B cell (primary cell): ENCODE measurements around the gene ESR1. TPM values are rescaled to one million over a fixed set of nuclear protein-coding genes. Genes with fewer than 3 reads are reported as not detected.

Experiments used
- ATAC-seq: fragments of 200-7000 bp; cut with Tn5 transposase; one replicate; pipeline ENCODE4 v1.10.0; 2021; ENCODE audit warnings: low read depth, mild to moderate bottlenecking, moderate number of reproducible peaks, moderate library complexity
- CTCF ChIA-PET: fragments of 350-600 bp; sonication (Branson Sonifier 250); formaldehyde crosslinking; loops from one replicate; lab custom pipeline; 2021; ENCODE audit warnings: antibody characterized with exemption, inconsistent platforms; lab: Charles Lee
- POLR2A ChIA-PET: fragments of 350-600 bp; sonication (Branson Sonifier 250); formaldehyde crosslinking; loops from one replicate; lab custom pipeline; 2021; ENCODE audit warnings: antibody characterized with exemption; lab: Charles Lee
- DNase-seq: peaks from one replicate; pipeline ENCODE4 v3.0.0; 2013
- H2AFZ ChIP-seq: 2 replicates; pipeline ENCODE4 v1.6.1; 2012; ENCODE audit warnings: mild to moderate bottlenecking, low read depth, low read length; ENCODE audit not compliant: insufficient read depth, poor library complexity, severe bottlenecking
- H3K27ac ChIP-seq, 2 donors: 1 replicate in 1 of 2; 2 replicates in 1 of 2; pipeline ENCODE4 v1.5.1; 2012 to 2013; ENCODE audit warnings: low read length in 2 of 2, mild to moderate bottlenecking in 2 of 2, moderate library complexity in 1 of 2
- H3K27me3 ChIP-seq, 4 experiments: fragments of 200-600 bp in 1 of 4; sonication (generic) in 1 of 4; replicated peaks in 1 of 4; 1 replicate in 2 of 4; 2 replicates in 2 of 4; pipeline versions ENCODE4 v1.6.1 to v1.7.0; 2013 to 2016; ENCODE audit warnings: low read length in 3 of 4, mild to moderate bottlenecking in 2 of 4, mixed read lengths in 1 of 4, moderate library complexity in 1 of 4; ENCODE audit not compliant: insufficient read depth in 4 of 4, control insufficient read depth in 3 of 4; ENCODE audit errors: control extremely low read depth in 1 of 4
- H3K36me3 ChIP-seq, 2 experiments: replicated peaks in 1 of 2; 1 replicate in 1 of 2; 2 replicates in 1 of 2; pipeline versions ENCODE4 v1.6.1 to v1.7.1; 2013; ENCODE audit warnings: low read length in 1 of 2; ENCODE audit not compliant: insufficient read depth in 2 of 2, control insufficient read depth in 1 of 2; ENCODE audit errors: control extremely low read depth in 1 of 2, extremely low read depth in 1 of 2
- H3K4me1 ChIP-seq, 2 donors: fragments of 200-600 bp in 1 of 2; sonication (generic) in 1 of 2; 1 replicate in 1 of 2; 2 replicates in 1 of 2; pipeline versions ENCODE4 v1.5.1 to v1.6.1; 2013 to 2017; ENCODE audit warnings: low read length in 2 of 2; ENCODE audit not compliant: control insufficient read depth in 2 of 2, insufficient read depth in 2 of 2
- H3K4me2 ChIP-seq: replicated peaks from 2 replicates; pipeline ENCODE3; 2012; ENCODE audit warnings: mild to moderate bottlenecking, low read depth, low read length; ENCODE audit not compliant: poor library complexity, severe bottlenecking
- H3K4me3 ChIP-seq, 5 experiments: fragments of 200-600 bp in 1 of 5; sonication (generic) in 1 of 5; 1 replicate in 3 of 5; 2 replicates in 2 of 5; pipeline versions ENCODE4 v1.5.1 to v1.7.0; 2011 to 2016; ENCODE audit warnings: low read length in 4 of 5, mild to moderate bottlenecking in 4 of 5, low read depth in 2 of 5, control low read depth in 1 of 5, moderate library complexity in 1 of 5; ENCODE audit not compliant: insufficient read depth in 1 of 5; ENCODE audit errors: control extremely low read depth in 1 of 5, extremely low read depth in 1 of 5
- H3K79me2 ChIP-seq: fragments of 200-600 bp; sonication (generic); one replicate; pipeline ENCODE4 v1.6.0; 2016; ENCODE audit warnings: low read length; ENCODE audit not compliant: control insufficient read depth, insufficient read depth
- H3K9ac ChIP-seq: fragments of 200-600 bp; sonication (generic); 2 replicates; pipeline ENCODE4 v1.6.1; 2017; ENCODE audit warnings: mild to moderate bottlenecking, low read length, moderate library complexity
- H3K9me3 ChIP-seq, 3 donors: one replicate each; pipeline versions ENCODE4 v1.6.1 to v1.7.1; 2013; ENCODE audit warnings: low read length in 2 of 3; ENCODE audit not compliant: control insufficient read depth in 2 of 3, insufficient read depth in 1 of 3; ENCODE audit errors: control extremely low read depth in 1 of 3
- H4K20me1 ChIP-seq: 2 replicates; pipeline ENCODE4 v1.6.0; 2012; ENCODE audit warnings: mild to moderate bottlenecking, low read length; ENCODE audit not compliant: insufficient read depth, control insufficient read depth, poor library complexity, severe bottlenecking
- H3K27ac Mint-ChIP-seq: one replicate; pipeline ENCODE4 v1.8.0; 2021; ENCODE audit warnings: mixed read lengths
- H3K27me3 Mint-ChIP-seq: one replicate; pipeline ENCODE4 v1.8.0; 2021; ENCODE audit warnings: mixed read lengths
- H3K4me1 Mint-ChIP-seq: one replicate; pipeline ENCODE4 v1.8.0; 2021; ENCODE audit warnings: mixed read lengths
- H3K4me3 Mint-ChIP-seq: one replicate; pipeline ENCODE4 v1.8.0; 2021; ENCODE audit warnings: mixed read lengths
- H3K9me3 Mint-ChIP-seq: one replicate; pipeline ENCODE4 v1.8.0; 2022; ENCODE audit warnings: mixed read lengths; ENCODE audit not compliant: insufficient read depth
- EZH2 ChIP-seq: IDR thresholded peaks from 2 replicates; pipeline ENCODE4 v1.6.1; 2012; ENCODE audit warnings: borderline replicate concordance, low read depth, mild to moderate bottlenecking, moderate library complexity, low read length; ENCODE audit not compliant: insufficient read depth, poor library complexity, severe bottlenecking
- WGBS: methylation state at CpG from one replicate; pipeline ENCODE4 v1.1.5; 2013; ENCODE audit warnings: missing lambda C conversion rate; ENCODE audit not compliant: insufficient coverage; 5-methylcytosine and 5-hydroxymethylcytosine counted together
- intact Hi-C: fragments of 100-400 bp; cut with micrococcal nuclease; formaldehyde crosslinking; loops from one replicate; pipeline ENCODE4 v1.10.0; 2022
- polyA plus RNA-seq: library from polyadenylated mRNA; depleted of rRNA; stranded (reverse); fragments of >200 nt; gene quantifications from 2 replicates; pipeline ENCODE4 v1.2.3, GENCODE V29; 2012
- total RNA-seq, 2 donors: library from RNA; stranded (reverse); fragments of 120-200 nt in 1 of 2; gene quantifications; 1 replicate in 1 of 2; 2 replicates in 1 of 2; pipeline versions ENCODE4 v1.2.3 to v1.2.4, GENCODE V29; 2013 to 2022
- TF ChIP-seq, protein P1 (sequence below): fragments of 200-600 bp; IDR thresholded peaks from one replicate; pipeline ENCODE4 v1.8.0; 2022; ENCODE audit warnings: antibody characterized with exemption, mild to moderate bottlenecking

The ESR1 gene
- total and polyA plus RNA-seq, 2 donors (not counting 1 experiment from before 2014, with no cell fraction given) = 0.46 to 5.9 TPM

DNA sequence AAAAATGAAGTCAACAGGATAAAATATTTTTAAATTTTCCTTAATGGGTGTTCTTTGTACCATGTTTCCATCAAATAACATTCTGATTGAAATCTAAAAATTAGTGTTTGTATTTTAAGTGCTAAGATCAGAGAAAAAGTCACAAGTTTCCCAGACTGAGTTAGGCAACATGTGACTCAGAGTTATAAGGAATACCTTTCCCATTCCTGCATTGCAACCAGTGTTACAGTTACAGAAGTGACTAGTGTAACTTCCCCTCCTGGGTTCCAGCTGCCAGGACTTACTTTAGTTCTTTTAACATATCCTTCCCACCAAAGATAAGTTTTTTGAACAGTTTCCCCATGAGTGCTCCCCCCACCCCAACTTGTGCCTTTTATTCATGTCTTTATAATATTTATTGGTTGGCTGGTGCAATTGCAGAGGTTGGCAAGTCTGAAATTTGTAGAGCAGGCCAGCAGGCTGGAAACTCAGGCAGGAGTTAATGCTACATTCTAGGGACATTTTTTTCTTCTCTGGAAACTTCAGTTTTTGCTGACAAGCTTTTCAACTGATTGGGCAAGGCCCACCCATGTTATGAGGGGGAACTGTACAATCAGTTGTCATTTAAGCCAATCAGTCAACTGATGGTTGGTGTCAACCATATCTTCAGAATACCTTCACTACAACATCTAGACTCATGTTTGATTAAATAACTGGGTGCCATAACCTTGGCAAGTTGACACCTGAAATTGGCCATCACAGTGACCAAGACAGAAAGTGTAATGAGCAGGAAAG is 22.9 kb upstream of the ESR1 start:
- Histone ChIP-seq H3K79me2 (no peaks in the 10 kb centered on the region), H3K9me3 (peaks cover 0 to 4% (median 0%) of the 10 kb centered on the region in 3 donors), H4K20me1 (no peaks in the 10 kb centered on the region), H3K4me1 (no peaks in the 10 kb centered on the region), H3K4me2 (no peak overlapping the region), H3K27ac (no peak overlapping the region), H3K36me3 (no peaks in the 10 kb centered on the region), H3K9ac (no peak overlapping the region), H3K4me3 (no peak overlapping the region), H2AFZ (no peak overlapping the region), H3K27me3 (no peaks in the 10 kb centered on the region)
- H3K4me1 Mint-ChIP-seq = no peaks in the 10 kb centered on the region
- no peak for TF ChIP-seq EZH2
- TF ChIP-seq, protein P1, sequence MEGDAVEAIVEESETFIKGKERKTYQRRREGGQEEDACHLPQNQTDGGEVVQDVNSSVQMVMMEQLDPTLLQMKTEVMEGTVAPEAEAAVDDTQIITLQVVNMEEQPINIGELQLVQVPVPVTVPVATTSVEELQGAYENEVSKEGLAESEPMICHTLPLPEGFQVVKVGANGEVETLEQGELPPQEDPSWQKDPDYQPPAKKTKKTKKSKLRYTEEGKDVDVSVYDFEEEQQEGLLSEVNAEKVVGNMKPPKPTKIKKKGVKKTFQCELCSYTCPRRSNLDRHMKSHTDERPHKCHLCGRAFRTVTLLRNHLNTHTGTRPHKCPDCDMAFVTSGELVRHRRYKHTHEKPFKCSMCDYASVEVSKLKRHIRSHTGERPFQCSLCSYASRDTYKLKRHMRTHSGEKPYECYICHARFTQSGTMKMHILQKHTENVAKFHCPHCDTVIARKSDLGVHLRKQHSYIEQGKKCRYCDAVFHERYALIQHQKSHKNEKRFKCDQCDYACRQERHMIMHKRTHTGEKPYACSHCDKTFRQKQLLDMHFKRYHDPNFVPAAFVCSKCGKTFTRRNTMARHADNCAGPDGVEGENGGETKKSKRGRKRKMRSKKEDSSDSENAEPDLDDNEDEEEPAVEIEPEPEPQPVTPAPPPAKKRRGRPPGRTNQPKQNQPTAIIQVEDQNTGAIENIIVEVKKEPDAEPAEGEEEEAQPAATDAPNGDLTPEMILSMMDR = no peak
- no peak for DNase-seq
- no peaks in the 10 kb centered on the region for H3K27me3 Mint-ChIP-seq
- no peak overlapping the region for H3K27ac Mint-ChIP-seq
- no peak for ATAC-seq
- CTCF ChIA-PET = no interaction called here
- POLR2A ChIA-PET = no interaction called here
- H3K4me3 Mint-ChIP-seq = no peak overlapping the region
- intact Hi-C loops = no loop called here
- H3K9me3 Mint-ChIP-seq = peaks cover 4% of the 10 kb centered on the region

GRCh38 chr6:151796842-151797530 is 10.5 kb upstream of the ESR1 start:
- CTCF ChIA-PET = no interaction called here
- Histone ChIP-seq H3K9me3 (peaks cover 0 to 5% (median 0%) of the 10 kb centered on the region in 3 donors), H3K4me1 (peaks cover 0 to 4% of the 10 kb centered on the region in 2 donors), H2AFZ (no peak overlapping the region), H3K79me2 (no peaks in the 10 kb centered on the region), H3K27ac (no peak overlapping the region), H4K20me1 (no peaks in the 10 kb centered on the region), H3K4me3 (no peak overlapping the region), H3K36me3 (no peaks in the 10 kb centered on the region), H3K4me2 (no peak overlapping the region), H3K27me3 (no peaks in the 10 kb centered on the region), H3K9ac (no peak overlapping the region)
- no peak for ATAC-seq
- Mint-ChIP-seq H3K27ac (no peak overlapping the region), H3K27me3 (no peaks in the 10 kb centered on the region), H3K4me3 (no peak overlapping the region), H3K9me3 (no peaks in the 10 kb centered on the region), H3K4me1 (peaks cover 8% of the 10 kb centered on the region)
- intact Hi-C loops = no loop called here
- no peak for DNase-seq
- WGBS = 83% methylated on average over 2 of the region's 5 CpGs
- TF ChIP-seq, protein P1 = no peak
- TF ChIP-seq EZH2 = no peak
- POLR2A ChIA-PET = no interaction called here
